Neural cell (in vitro differentiated cells): ENCODE measurements around the gene PLD6. TPM values are rescaled to one million over a fixed set of nuclear protein-coding genes. Genes with fewer than 3 reads are reported as not detected.

Experiments used
- H2AFZ ChIP-seq: fragments of 200-600, 300-800 bp; sonication (generic), shearing (Covaris generic); 2 replicates; pipeline ENCODE4 v1.6.0; 2014; ENCODE audit warnings: low read depth, mild to moderate bottlenecking, antibody characterized with exemption, low read length, moderate library complexity
- H3F3A ChIP-seq: fragments of 200-600 bp; shearing (Covaris generic); 2 replicates; pipeline ENCODE4 v1.6.1; 2016; ENCODE audit warnings: mild to moderate bottlenecking, moderate library complexity, mixed read lengths, antibody characterized with exemption, low read length; ENCODE audit not compliant: insufficient read depth, poor library complexity, severe bottlenecking
- H3K27ac ChIP-seq: fragments of 200-600, 300-800 bp; sonication (generic), shearing (Covaris generic); 2 replicates; pipeline ENCODE4 v1.5.1; 2014; ENCODE audit warnings: mild to moderate bottlenecking, low read length, moderate library complexity
- H3K27me3 ChIP-seq: fragments of 300-800, 200-600 bp; sonication (generic), shearing (Covaris generic); 2 replicates; pipeline ENCODE4 v1.6.0; 2014; ENCODE audit warnings: mild to moderate bottlenecking, low read depth, low read length, moderate library complexity; ENCODE audit not compliant: insufficient read depth
- H3K36me3 ChIP-seq: fragments of 300-800, 200-600 bp; sonication (generic), shearing (Covaris generic); 2 replicates; pipeline ENCODE4 v1.5.1; 2014; ENCODE audit warnings: mild to moderate bottlenecking, antibody characterized with exemption, low read length, moderate library complexity; ENCODE audit not compliant: insufficient read depth
- H3K4me2 ChIP-seq: fragments of 300-800, 200-600 bp; sonication (generic), shearing (Covaris generic); 2 replicates; pipeline ENCODE4 v1.6.0; 2014; ENCODE audit warnings: mild to moderate bottlenecking, low read length
- H3K4me3 ChIP-seq: fragments of 300-800, 200-600 bp; sonication (generic), shearing (Covaris generic); 2 replicates; pipeline ENCODE4 v1.5.1; 2014; ENCODE audit warnings: mild to moderate bottlenecking, low read length, moderate library complexity
- H3K79me2 ChIP-seq: fragments of 200-600 bp; shearing (Covaris generic); replicated peaks from 2 replicates; pipeline ENCODE4 v1.6.0; 2014; ENCODE audit warnings: mild to moderate bottlenecking, low read length, moderate library complexity; ENCODE audit not compliant: insufficient read depth
- H3K9ac ChIP-seq: fragments of 300-800, 200-600 bp; sonication (generic), shearing (Covaris generic); 2 replicates; pipeline ENCODE4 v1.6.1; 2016; ENCODE audit warnings: mild to moderate bottlenecking, low read length, mixed read lengths
- H3K9me2 ChIP-seq: fragments of 200-600 bp; shearing (Covaris generic); 2 replicates; pipeline ENCODE4 v1.6.1; 2016; ENCODE audit warnings: mild to moderate bottlenecking, low read length, mixed read lengths; ENCODE audit not compliant: insufficient read depth
- H3K9me3 ChIP-seq: fragments of 200-600, 300-800 bp; sonication (generic), shearing (Covaris generic); 2 replicates; pipeline ENCODE4 v1.6.1; 2016; ENCODE audit warnings: mild to moderate bottlenecking, mixed run types, low read length, moderate library complexity, mixed read lengths
- H4K20me1 ChIP-seq: fragments of 200-600 bp; shearing (Covaris generic); 2 replicates; pipeline ENCODE4 v1.6.1; 2016; ENCODE audit warnings: mild to moderate bottlenecking, mixed run types; ENCODE audit not compliant: insufficient read depth
- EP300 ChIP-seq: fragments of 450-650 bp; conservative IDR thresholded peaks from 2 replicates; pipeline ENCODE4 v1.6.1; 2014; ENCODE audit warnings: antibody characterized with exemption, mild to moderate bottlenecking, moderate library complexity; ENCODE audit not compliant: poor library complexity, severe bottlenecking
- EZH2 ChIP-seq: fragments of 200-600, 300-800 bp; shearing (Covaris generic), sonication (generic); IDR thresholded peaks from 2 replicates; pipeline ENCODE4 v1.6.1; 2014; ENCODE audit warnings: antibody characterized with exemption, low read length, borderline replicate concordance, mild to moderate bottlenecking; ENCODE audit not compliant: insufficient read depth, poor library complexity, severe bottlenecking
- MXI1 ChIP-seq: fragments of 450-650 bp; conservative IDR thresholded peaks from 2 replicates; pipeline ENCODE4 v1.6.1; 2014; ENCODE audit warnings: antibody characterized with exemption, mild to moderate bottlenecking; ENCODE audit not compliant: poor library complexity, severe bottlenecking
- POLR2AphosphoS5 ChIP-seq: IDR thresholded peaks from 2 replicates; pipeline ENCODE4 v1.6.1; 2012
- RAD21 ChIP-seq: fragments of 450-650 bp; conservative IDR thresholded peaks from 2 replicates; pipeline ENCODE4 v1.6.1; 2014; ENCODE audit warnings: antibody characterized with exemption, mild to moderate bottlenecking, moderate library complexity
- SMC3 ChIP-seq: fragments of 450-650 bp; conservative IDR thresholded peaks from 2 replicates; pipeline ENCODE4 v1.6.1; 2014; ENCODE audit warnings: antibody characterized with exemption, mild to moderate bottlenecking, moderate library complexity; ENCODE audit not compliant: poor library complexity
- TAF1 ChIP-seq: IDR thresholded peaks from 2 replicates; pipeline ENCODE4 v1.6.1; 2012; ENCODE audit warnings: low read depth
- polyA plus RNA-seq: library from polyadenylated mRNA; depleted of rRNA; stranded (reverse); fragments of >200 nt; gene quantifications from 2 replicates; pipeline ENCODE4 v1.2.3, GENCODE V29; 2014
- TF ChIP-seq, protein P1 (sequence below): fragments of 450-650 bp; IDR thresholded peaks from 2 replicates; pipeline ENCODE4 v1.5.1; 2014; ENCODE audit warnings: antibody characterized with exemption, mild to moderate bottlenecking, moderate library complexity; ENCODE audit not compliant: poor library complexity, severe bottlenecking
- TF ChIP-seq, protein P2 (sequence below): IDR thresholded peaks from 2 replicates; pipeline ENCODE4 v1.6.1; 2012; ENCODE audit warnings: borderline replicate concordance

Gene PLD6
- polyA plus RNA-seq, 1 donor from 2014 or later, result 2.0 TPM

DNA sequence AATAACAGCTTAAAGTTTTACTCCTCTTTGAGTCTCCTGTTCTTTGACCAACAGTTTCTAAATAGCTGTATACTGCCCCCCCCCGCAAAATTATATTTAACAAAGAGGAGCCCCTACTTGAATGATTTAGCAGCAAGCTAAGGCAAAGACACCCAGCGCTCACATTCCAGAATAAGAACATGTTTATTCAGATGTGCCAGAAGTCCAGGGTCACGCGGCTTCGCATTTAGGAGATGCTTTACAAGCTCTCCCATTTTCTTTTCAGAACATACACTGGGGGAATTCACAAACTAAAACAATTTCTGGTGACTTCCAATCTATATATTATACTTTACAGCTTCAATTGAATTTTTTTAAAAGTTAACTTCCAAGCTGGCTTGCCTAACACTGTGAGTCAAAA lies 5.3 kb downstream of the PLD6 start:
- Histone ChIP-seq H3K36me3 (no peaks in the 10 kb centered on the region), H4K20me1 (no peaks in the 10 kb centered on the region), H3K9ac (no peak overlapping the region), H3K4me3 (no peak overlapping the region), H3K4me2 (no peak overlapping the region), H3F3A (no peaks in the 10 kb centered on the region), H3K79me2 (no peaks in the 10 kb centered on the region), H3K9me2 (no peaks in the 10 kb centered on the region), H2AFZ (no peak overlapping the region), H3K9me3 (no peaks in the 10 kb centered on the region), H3K27me3 (no peaks in the 10 kb centered on the region), H3K27ac (no peak overlapping the region)
- no peak for TF ChIP-seq EZH2
- no peak for TF ChIP-seq TAF1
- TF ChIP-seq RAD21, result no peak
- TF ChIP-seq, protein P1, sequence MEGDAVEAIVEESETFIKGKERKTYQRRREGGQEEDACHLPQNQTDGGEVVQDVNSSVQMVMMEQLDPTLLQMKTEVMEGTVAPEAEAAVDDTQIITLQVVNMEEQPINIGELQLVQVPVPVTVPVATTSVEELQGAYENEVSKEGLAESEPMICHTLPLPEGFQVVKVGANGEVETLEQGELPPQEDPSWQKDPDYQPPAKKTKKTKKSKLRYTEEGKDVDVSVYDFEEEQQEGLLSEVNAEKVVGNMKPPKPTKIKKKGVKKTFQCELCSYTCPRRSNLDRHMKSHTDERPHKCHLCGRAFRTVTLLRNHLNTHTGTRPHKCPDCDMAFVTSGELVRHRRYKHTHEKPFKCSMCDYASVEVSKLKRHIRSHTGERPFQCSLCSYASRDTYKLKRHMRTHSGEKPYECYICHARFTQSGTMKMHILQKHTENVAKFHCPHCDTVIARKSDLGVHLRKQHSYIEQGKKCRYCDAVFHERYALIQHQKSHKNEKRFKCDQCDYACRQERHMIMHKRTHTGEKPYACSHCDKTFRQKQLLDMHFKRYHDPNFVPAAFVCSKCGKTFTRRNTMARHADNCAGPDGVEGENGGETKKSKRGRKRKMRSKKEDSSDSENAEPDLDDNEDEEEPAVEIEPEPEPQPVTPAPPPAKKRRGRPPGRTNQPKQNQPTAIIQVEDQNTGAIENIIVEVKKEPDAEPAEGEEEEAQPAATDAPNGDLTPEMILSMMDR, result no peak
- no peak for TF ChIP-seq MXI1
- TF ChIP-seq EP300, result no peak
- no peak for TF ChIP-seq SMC3
- no peak for TF ChIP-seq POLR2AphosphoS5
- TF ChIP-seq, protein P2, sequence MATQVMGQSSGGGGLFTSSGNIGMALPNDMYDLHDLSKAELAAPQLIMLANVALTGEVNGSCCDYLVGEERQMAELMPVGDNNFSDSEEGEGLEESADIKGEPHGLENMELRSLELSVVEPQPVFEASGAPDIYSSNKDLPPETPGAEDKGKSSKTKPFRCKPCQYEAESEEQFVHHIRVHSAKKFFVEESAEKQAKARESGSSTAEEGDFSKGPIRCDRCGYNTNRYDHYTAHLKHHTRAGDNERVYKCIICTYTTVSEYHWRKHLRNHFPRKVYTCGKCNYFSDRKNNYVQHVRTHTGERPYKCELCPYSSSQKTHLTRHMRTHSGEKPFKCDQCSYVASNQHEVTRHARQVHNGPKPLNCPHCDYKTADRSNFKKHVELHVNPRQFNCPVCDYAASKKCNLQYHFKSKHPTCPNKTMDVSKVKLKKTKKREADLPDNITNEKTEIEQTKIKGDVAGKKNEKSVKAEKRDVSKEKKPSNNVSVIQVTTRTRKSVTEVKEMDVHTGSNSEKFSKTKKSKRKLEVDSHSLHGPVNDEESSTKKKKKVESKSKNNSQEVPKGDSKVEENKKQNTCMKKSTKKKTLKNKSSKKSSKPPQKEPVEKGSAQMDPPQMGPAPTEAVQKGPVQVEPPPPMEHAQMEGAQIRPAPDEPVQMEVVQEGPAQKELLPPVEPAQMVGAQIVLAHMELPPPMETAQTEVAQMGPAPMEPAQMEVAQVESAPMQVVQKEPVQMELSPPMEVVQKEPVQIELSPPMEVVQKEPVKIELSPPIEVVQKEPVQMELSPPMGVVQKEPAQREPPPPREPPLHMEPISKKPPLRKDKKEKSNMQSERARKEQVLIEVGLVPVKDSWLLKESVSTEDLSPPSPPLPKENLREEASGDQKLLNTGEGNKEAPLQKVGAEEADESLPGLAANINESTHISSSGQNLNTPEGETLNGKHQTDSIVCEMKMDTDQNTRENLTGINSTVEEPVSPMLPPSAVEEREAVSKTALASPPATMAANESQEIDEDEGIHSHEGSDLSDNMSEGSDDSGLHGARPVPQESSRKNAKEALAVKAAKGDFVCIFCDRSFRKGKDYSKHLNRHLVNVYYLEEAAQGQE, result no peak

DNA sequence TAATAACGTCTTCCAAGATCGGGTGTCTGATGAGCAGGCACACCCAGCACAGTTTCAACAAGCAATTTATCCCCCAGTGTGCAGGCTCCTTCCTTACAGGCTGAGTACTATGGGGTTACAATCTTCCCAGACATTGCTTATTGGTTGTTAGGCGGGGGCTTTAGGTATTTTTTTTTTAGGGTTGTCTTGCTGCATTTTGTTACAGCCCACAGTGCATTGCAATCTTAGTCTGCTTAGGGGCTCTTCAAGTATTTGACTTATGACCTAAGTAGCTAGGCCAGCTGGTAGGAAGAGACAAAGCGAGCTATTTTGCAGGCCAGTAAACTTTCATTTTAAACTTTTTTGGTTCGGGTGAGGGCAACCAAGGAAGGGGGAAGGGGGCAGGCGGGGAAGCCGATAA lies 5.8 kb downstream of the PLD6 start:
- no peak overlapping the region for H3K4me3 ChIP-seq
- H3K27ac ChIP-seq, result no peak overlapping the region
- no peaks in the 10 kb centered on the region for H3F3A ChIP-seq
- no peaks in the 10 kb centered on the region for H3K9me3 ChIP-seq
- no peaks in the 10 kb centered on the region for H4K20me1 ChIP-seq
- TF ChIP-seq, protein P2, result no peak
- no peak for TF ChIP-seq RAD21
- no peak for TF ChIP-seq EP300
- TF ChIP-seq, protein P1, result no peak
- TF ChIP-seq MXI1, result no peak
- TF ChIP-seq EZH2, result no peak
- TF ChIP-seq SMC3, result no peak
- TF ChIP-seq TAF1, result no peak
- TF ChIP-seq POLR2AphosphoS5, result no peak
- no peak overlapping the region for H3K4me2 ChIP-seq
- no peaks in the 10 kb centered on the region for H3K36me3 ChIP-seq
- H3K9me2 ChIP-seq, result no peaks in the 10 kb centered on the region
- no peak overlapping the region for H2AFZ ChIP-seq
- no peaks in the 10 kb centered on the region for H3K79me2 ChIP-seq
- H3K9ac ChIP-seq, result no peak overlapping the region
- H3K27me3 ChIP-seq, result no peaks in the 10 kb centered on the region
